GM12878 (cell line): Measurements from ENCODE around the gene FDX2. TPM values are rescaled to one million over a fixed set of nuclear protein-coding genes. Genes with fewer than 3 reads are reported as not detected.

Source experiments
- ATAC-seq: fragments of 200-7000 bp; cut with Tn5 transposase; 3 replicates; pipeline ENCODE4 v1.9.1; 2020; ENCODE audit warnings: mild to moderate bottlenecking, moderate library complexity
- BruUV-seq: library from RNA; stranded (reverse); fragments of 400-500 nt; replicated peaks from 2 replicates; lab custom pipeline; 2021; lab: Mats Ljungman, UMichigan
- CTCF ChIA-PET: fragments of 300-600 bp; sonication (Branson Sonifier 250); formaldehyde crosslinking; extraction: SDS; loops from one replicate; lab custom pipeline; 2021; ENCODE audit warnings: inconsistent platforms; lab: Yijun Ruan, JAX
- POLR2A ChIA-PET: fragments of 350-600 bp; formaldehyde crosslinking; extraction: SDS; loops from one replicate; lab custom pipeline; 2021; ENCODE audit warnings: inconsistent platforms; lab: Charles Lee
- RAD21 ChIA-PET: fragments of 300-600 bp; sonication (Branson Sonifier 250); formaldehyde crosslinking; loops from one replicate; lab custom pipeline; 2023; ENCODE audit warnings: antibody characterized with exemption; ENCODE audit not compliant: unreplicated experiment; lab: Charles Lee
- SMC1A ChIA-PET: fragments of 300-600 bp; sonication (Branson Sonifier 250); formaldehyde crosslinking; loops from one replicate; lab custom pipeline; 2023; ENCODE audit not compliant: unreplicated experiment, uncharacterized antibody; lab: Charles Lee
- DNase-seq: peaks from one replicate; pipeline ENCODE4 v3.0.0-alpha.2; 2011; ENCODE audit warnings: low read depth, low spot score
- FAIRE-seq: peaks from 3 replicates; lab custom pipeline; 2011; peaks lifted over from hg19 to GRCh38; lab: Jason Lieb, UNC
- H2AFZ ChIP-seq: 2 replicates; pipeline ENCODE4 v1.6.0; 2011; ENCODE audit warnings: low read depth, low read length, control low read depth; ENCODE audit not compliant: control insufficient read depth
- H3K27ac ChIP-seq: 2 replicates; pipeline ENCODE4 v1.5.1; 2011; ENCODE audit warnings: control low read depth; ENCODE audit not compliant: control insufficient read depth, insufficient read depth
- H3K27me3 ChIP-seq, 2 experiments: replicated peaks in 1 of 2; 2 replicates each; pipeline versions ENCODE4 v1.6.0 to v1.6.1; 2011; ENCODE audit warnings: low read length in 1 of 2; ENCODE audit not compliant: control insufficient read depth in 2 of 2, insufficient read depth in 2 of 2
- H3K36me3 ChIP-seq, 2 experiments: 2 replicates each; pipeline ENCODE4 v1.5.1; 2011; ENCODE audit warnings: low read length in 1 of 2; ENCODE audit not compliant: control insufficient read depth in 2 of 2, insufficient read depth in 2 of 2
- H3K4me1 ChIP-seq: 2 replicates; pipeline ENCODE4 v1.6.1; 2011; ENCODE audit warnings: mild to moderate bottlenecking, low read length, moderate library complexity, mixed read lengths; ENCODE audit not compliant: control insufficient read depth, insufficient read depth
- H3K4me2 ChIP-seq: 2 replicates; pipeline ENCODE4 v1.6.0; 2011; ENCODE audit warnings: control low read depth; ENCODE audit not compliant: control insufficient read depth, insufficient read depth
- H3K4me3 ChIP-seq: fragments of 200-600 bp; sonication (generic); 2 replicates; pipeline ENCODE4 v1.5.1; 2016
- H3K79me2 ChIP-seq: 2 replicates; pipeline ENCODE4 v1.6.0; 2011; ENCODE audit warnings: low read length; ENCODE audit not compliant: control insufficient read depth, insufficient read depth
- H3K9ac ChIP-seq: 2 replicates; pipeline ENCODE4 v1.8.0; 2011; ENCODE audit warnings: low read length, control low read depth, mixed read lengths; ENCODE audit not compliant: control insufficient read depth, insufficient read depth
- H3K9me3 ChIP-seq: replicated peaks from 3 replicates; pipeline ENCODE4 v1.5.1; 2011; ENCODE audit warnings: mild to moderate bottlenecking, low read length; ENCODE audit not compliant: control insufficient read depth, insufficient read depth
- H4K20me1 ChIP-seq: 2 replicates; pipeline ENCODE4 v1.6.0; 2011; ENCODE audit not compliant: control insufficient read depth, insufficient read depth
- CREB1 ChIP-seq: IDR thresholded peaks from 2 replicates; pipeline ENCODE4 v1.6.1; 2012; ENCODE audit warnings: low read depth, mild to moderate bottlenecking, inconsistent platforms
- JUNB ChIP-seq: IDR thresholded peaks from 2 replicates; pipeline ENCODE4 v1.6.1; 2016; ENCODE audit warnings: antibody characterized with exemption, mild to moderate bottlenecking
- NFXL1 ChIP-seq: fragments of 450-650 bp; IDR thresholded peaks from 2 replicates; pipeline ENCODE4 v1.6.1; 2017; ENCODE audit warnings: antibody characterized with exemption, mild to moderate bottlenecking, borderline replicate concordance
- NFYB ChIP-seq: IDR thresholded peaks from 2 replicates; pipeline ENCODE4 v1.6.1; 2011; ENCODE audit warnings: low read depth, mild to moderate bottlenecking, low read length, improper control_type of control experiment, moderate library complexity; ENCODE audit not compliant: insufficient read depth
- RELB ChIP-seq: fragments of 450-650 bp; IDR thresholded peaks from 2 replicates; pipeline ENCODE4 v1.6.1; 2017; ENCODE audit warnings: low read depth, mild to moderate bottlenecking, moderate library complexity
- STAT1 ChIP-seq: fragments of 450-650 bp; conservative IDR thresholded peaks from 2 replicates; pipeline ENCODE4 v1.6.1; 2014; ENCODE audit warnings: antibody characterized with exemption, mild to moderate bottlenecking
- WGBS: methylation state at CpG from one replicate; pipeline ENCODE4 v1.1.6; 2016; ENCODE audit warnings: low lambda C conversion rate; ENCODE audit not compliant: insufficient replicate concordance, insufficient coverage; ENCODE audit errors: missing lambda C conversion rate; 5-methylcytosine and 5-hydroxymethylcytosine counted together
- in situ Hi-C: fragments of 300-500 bp; cut with MboI; formaldehyde crosslinking; loops from 9 replicates; pipeline ENCODE4 v1.14.3; 2018; ENCODE audit warnings: mixed read lengths
- intact Hi-C: fragments of 100-400 bp; cut with micrococcal nuclease; formaldehyde crosslinking; loops from one replicate; pipeline ENCODE4 v1.14.2; 2022; ENCODE audit not compliant: unreplicated experiment
- polyA plus RNA-seq, 11 experiments: library from polyadenylated mRNA; depleted of rRNA in 4 of 11; unstranded in 6 of 11; stranded (reverse) in 5 of 11; fragments of >200 nt; fragmentation: Nextera tagmentation in 4 of 11; fragmentation: Illumina TruSeq in 1 of 11; extraction: Ambion mirVana in 4 of 11; extraction: Trizol in 1 of 11; gene quantifications; 1 replicate in 1 of 11; 2 replicates in 10 of 11; pipeline versions ENCODE4 v1.2.1 to v1.2.3, GENCODE V29; 2011 to 2016; ENCODE audit warnings: inconsistent platforms in 2 of 11, missing spikeins in 2 of 11, low read depth in 1 of 11
- total RNA-seq, 4 experiments: library from RNA; depleted of rRNA in 3 of 4; stranded (reverse); fragments of >200 nt in 3 of 4; fragmentation: Illumina TruSeq in 1 of 4; extraction: Trizol in 1 of 4; gene quantifications; 2 replicates each; pipeline versions ENCODE4 v1.2.1 to v1.2.3, GENCODE V29; 2013 to 2021
- TF ChIP-seq, protein P1 (sequence below): IDR thresholded peaks from 2 replicates; pipeline ENCODE4 v1.6.1; 2012; ENCODE audit warnings: improper control_type of control experiment, low read depth, low read length; ENCODE audit not compliant: insufficient replicate concordance
- TF ChIP-seq, protein P2 (sequence below): fragments of 450-650 bp; formaldehyde crosslinking; IDR thresholded peaks from 2 replicates; pipeline ENCODE4 v1.5.0; 2022; ENCODE audit warnings: mild to moderate bottlenecking, missing genetic modification characterization
- TF ChIP-seq, protein P3 (sequence below), 3 experiments: IDR thresholded peaks in 2 of 3; conservative IDR thresholded peaks in 1 of 3; 2 replicates each; pipeline ENCODE4 v1.5.1; 2011; ENCODE audit warnings: low read depth in 3 of 3, low read length in 3 of 3, mild to moderate bottlenecking in 3 of 3, control low read depth in 2 of 3, moderate library complexity in 2 of 3, inconsistent platforms in 1 of 3, mixed read lengths in 1 of 3; ENCODE audit not compliant: control insufficient read depth in 2 of 3, insufficient read depth in 1 of 3; ENCODE audit errors: extremely low read depth in 1 of 3

FDX2 gene
- total and polyA plus RNA-seq, 10 of the 15 experiments (the other 5 are each of a cell fraction or from before 2014, with no cell fraction given), result 1.4 to 50.4 (median 24.7) TPM

DNA sequence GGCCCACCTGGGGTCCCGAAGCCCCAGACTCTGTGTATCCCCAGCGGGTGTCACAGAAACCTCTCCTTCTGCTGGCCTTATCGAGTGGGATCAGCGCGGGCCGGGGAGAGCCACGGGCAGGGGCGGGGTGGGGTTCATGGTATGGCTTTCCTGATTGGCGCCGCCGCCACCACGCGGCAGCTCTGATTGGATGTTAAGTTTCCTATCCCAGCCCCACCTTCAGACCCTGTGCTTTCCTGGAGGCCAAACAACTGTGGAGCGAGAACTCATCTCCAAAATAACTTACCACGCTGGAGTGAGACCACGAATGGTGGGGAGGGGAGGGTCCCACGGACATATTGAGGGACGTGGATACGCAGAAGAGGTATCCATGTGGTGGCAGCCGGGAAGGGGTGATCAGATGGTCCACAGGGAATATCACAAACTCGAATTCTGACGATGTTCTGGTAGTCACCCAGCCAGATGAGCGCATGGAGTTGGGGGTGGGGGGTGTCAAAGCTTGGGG is 27.1 kb downstream of the FDX2 start:
- DNase-seq, result no peak
- H3K36me3 ChIP-seq, result peaks cover 21% of the 10 kb centered on the region in 2 experiments; a peak in 3 of 4 replicates
- H3K4me1 ChIP-seq, result peaks cover 73% of the 10 kb centered on the region
- 2% methylated on average over 23 of the region's 23 CpGs for WGBS
- H2AFZ ChIP-seq, result peak overlapping the region; percentile 94
- ChIA-PET SMC1A (interaction anchor here (0.7 to 3.7 kb wide), 13 partner anchors 9 to 102 kb away, joined by 3 to 50 read pairs (median 4); partner anchors contain the start of genes ICAM1 and TYK2), CTCF (interaction anchor here (0.7 to 5.9 kb wide), 13 partner anchors 9 to 190 kb away, joined by 3 to 72 read pairs (median 5); partner anchors contain the start of genes ICAM1 and TYK2), RAD21 (interaction anchor here (0.9 to 5.4 kb wide), 16 partner anchors 9 to 115 kb away, joined by 3 to 119 read pairs (median 4); partner anchors contain the start of genes CDC37, ICAM1, MRPL4 and RAVER1), POLR2A (interaction anchor here (0.6 to 5.5 kb wide), 18 partner anchors 8 to 280 kb away, joined by 3 to 69 read pairs (median 4); partner anchors contain the start of genes CDC37, CDKN2D, FDX2 and ICAM1)
- BruUV-seq, result no TSS peak
- peaks cover 1 to 15% of the 10 kb centered on the region in 2 experiments for H3K27me3 ChIP-seq
- no peaks in the 10 kb centered on the region; the same call in 2 of the 3 replicates for H3K9me3 ChIP-seq
- no peaks in the 10 kb centered on the region for H3K79me2 ChIP-seq
- peak overlapping the region; percentile 49; the same call in 1 of the 2 replicates for H3K9ac ChIP-seq
- peaks cover 9% of the 10 kb centered on the region; the same call in 1 of the 2 replicates for H4K20me1 ChIP-seq
- intact Hi-C loops (no loop called here), in situ Hi-C loops (no loop called here)
- H3K27ac ChIP-seq, result peak overlapping the region; percentile 24; the same call in 1 of the 2 replicates
- FAIRE-seq, result peak; percentile 75
- peak overlapping the region; percentile 98 for H3K4me2 ChIP-seq
- H3K4me3 ChIP-seq, result peak overlapping the region; percentile 77
- peak; percentile 58 for ATAC-seq
- TF ChIP-seq RELB (no peak), STAT1 (0 out of 2 replicates have a peak, but pooled peaks have one; percentile 23), CREB1 (0 out of 2 replicates have a peak, but pooled peaks have one; percentile 2), NFXL1 (no peak), NFYB (peak; percentile 74), JUNB (no peak)
- TF ChIP-seq, protein P1, sequence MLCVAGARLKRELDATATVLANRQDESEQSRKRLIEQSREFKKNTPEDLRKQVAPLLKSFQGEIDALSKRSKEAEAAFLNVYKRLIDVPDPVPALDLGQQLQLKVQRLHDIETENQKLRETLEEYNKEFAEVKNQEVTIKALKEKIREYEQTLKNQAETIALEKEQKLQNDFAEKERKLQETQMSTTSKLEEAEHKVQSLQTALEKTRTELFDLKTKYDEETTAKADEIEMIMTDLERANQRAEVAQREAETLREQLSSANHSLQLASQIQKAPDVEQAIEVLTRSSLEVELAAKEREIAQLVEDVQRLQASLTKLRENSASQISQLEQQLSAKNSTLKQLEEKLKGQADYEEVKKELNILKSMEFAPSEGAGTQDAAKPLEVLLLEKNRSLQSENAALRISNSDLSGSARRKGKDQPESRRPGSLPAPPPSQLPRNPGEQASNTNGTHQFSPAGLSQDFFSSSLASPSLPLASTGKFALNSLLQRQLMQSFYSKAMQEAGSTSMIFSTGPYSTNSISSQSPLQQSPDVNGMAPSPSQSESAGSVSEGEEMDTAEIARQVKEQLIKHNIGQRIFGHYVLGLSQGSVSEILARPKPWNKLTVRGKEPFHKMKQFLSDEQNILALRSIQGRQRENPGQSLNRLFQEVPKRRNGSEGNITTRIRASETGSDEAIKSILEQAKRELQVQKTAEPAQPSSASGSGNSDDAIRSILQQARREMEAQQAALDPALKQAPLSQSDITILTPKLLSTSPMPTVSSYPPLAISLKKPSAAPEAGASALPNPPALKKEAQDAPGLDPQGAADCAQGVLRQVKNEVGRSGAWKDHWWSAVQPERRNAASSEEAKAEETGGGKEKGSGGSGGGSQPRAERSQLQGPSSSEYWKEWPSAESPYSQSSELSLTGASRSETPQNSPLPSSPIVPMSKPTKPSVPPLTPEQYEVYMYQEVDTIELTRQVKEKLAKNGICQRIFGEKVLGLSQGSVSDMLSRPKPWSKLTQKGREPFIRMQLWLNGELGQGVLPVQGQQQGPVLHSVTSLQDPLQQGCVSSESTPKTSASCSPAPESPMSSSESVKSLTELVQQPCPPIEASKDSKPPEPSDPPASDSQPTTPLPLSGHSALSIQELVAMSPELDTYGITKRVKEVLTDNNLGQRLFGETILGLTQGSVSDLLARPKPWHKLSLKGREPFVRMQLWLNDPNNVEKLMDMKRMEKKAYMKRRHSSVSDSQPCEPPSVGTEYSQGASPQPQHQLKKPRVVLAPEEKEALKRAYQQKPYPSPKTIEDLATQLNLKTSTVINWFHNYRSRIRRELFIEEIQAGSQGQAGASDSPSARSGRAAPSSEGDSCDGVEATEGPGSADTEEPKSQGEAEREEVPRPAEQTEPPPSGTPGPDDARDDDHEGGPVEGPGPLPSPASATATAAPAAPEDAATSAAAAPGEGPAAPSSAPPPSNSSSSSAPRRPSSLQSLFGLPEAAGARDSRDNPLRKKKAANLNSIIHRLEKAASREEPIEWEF, result no peak
- TF ChIP-seq, protein P2, sequence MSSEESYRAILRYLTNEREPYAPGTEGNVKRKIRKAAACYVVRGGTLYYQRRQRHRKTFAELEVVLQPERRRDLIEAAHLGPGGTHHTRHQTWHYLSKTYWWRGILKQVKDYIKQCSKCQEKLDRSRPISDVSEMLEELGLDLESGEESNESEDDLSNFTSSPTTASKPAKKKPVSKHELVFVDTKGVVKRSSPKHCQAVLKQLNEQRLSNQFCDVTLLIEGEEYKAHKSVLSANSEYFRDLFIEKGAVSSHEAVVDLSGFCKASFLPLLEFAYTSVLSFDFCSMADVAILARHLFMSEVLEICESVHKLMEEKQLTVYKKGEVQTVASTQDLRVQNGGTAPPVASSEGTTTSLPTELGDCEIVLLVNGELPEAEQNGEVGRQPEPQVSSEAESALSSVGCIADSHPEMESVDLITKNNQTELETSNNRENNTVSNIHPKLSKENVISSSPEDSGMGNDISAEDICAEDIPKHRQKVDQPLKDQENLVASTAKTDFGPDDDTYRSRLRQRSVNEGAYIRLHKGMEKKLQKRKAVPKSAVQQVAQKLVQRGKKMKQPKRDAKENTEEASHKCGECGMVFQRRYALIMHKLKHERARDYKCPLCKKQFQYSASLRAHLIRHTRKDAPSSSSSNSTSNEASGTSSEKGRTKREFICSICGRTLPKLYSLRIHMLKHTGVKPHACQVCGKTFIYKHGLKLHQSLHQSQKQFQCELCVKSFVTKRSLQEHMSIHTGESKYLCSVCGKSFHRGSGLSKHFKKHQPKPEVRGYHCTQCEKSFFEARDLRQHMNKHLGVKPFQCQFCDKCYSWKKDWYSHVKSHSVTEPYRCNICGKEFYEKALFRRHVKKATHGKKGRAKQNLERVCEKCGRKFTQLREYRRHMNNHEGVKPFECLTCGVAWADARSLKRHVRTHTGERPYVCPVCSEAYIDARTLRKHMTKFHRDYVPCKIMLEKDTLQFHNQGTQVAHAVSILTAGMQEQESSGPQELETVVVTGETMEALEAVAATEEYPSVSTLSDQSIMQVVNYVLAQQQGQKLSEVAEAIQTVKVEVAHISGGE (CRISPR knock-in tag), result no peak
- TF ChIP-seq, protein P3, sequence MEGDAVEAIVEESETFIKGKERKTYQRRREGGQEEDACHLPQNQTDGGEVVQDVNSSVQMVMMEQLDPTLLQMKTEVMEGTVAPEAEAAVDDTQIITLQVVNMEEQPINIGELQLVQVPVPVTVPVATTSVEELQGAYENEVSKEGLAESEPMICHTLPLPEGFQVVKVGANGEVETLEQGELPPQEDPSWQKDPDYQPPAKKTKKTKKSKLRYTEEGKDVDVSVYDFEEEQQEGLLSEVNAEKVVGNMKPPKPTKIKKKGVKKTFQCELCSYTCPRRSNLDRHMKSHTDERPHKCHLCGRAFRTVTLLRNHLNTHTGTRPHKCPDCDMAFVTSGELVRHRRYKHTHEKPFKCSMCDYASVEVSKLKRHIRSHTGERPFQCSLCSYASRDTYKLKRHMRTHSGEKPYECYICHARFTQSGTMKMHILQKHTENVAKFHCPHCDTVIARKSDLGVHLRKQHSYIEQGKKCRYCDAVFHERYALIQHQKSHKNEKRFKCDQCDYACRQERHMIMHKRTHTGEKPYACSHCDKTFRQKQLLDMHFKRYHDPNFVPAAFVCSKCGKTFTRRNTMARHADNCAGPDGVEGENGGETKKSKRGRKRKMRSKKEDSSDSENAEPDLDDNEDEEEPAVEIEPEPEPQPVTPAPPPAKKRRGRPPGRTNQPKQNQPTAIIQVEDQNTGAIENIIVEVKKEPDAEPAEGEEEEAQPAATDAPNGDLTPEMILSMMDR (IDR thresholded peaks at IDR 0.05 in 2 of 3, conservative IDR thresholded peaks at IDR 0.05 in 1 of 3; ENCODE audit: control insufficient read depth in 2 of 3, extremely low read depth in 1 of 3, insufficient read depth in 1 of 3, low read depth in 3 of 3, low read length in 3 of 3), result no peak
